SJCRH30 (cell line): ENCODE results near the gene AMZ1. TPM values are rescaled to one million over a fixed set of nuclear protein-coding genes. Genes with fewer than 3 reads are reported as not detected.
"Not testable (repeated sequence)": the region's sequence is repeated elsewhere in the genome, so short reads cannot be mapped to it uniquely, and the experiment has no call there.

ENCODE experiments used
- DNase-seq, 2 experiments: peaks; one replicate each; pipeline ENCODE4 v3.0.0-alpha.2; 2015 to 2020
- H3K27ac ChIP-seq: fragments of 250-450 bp; sonication (Bioruptor Pico); 2 replicates; pipeline ENCODE4 v1.5.1; 2020; ENCODE audit warnings: mild to moderate bottlenecking, moderate library complexity
- H3K27me3 ChIP-seq: fragments of 250-450 bp; sonication (Bioruptor Pico); 2 replicates; pipeline ENCODE4 v1.5.1; 2020; ENCODE audit warnings: mild to moderate bottlenecking, moderate library complexity
- H3K36me3 ChIP-seq: fragments of 250-450 bp; sonication (Bioruptor Pico); 2 replicates; pipeline ENCODE4 v1.5.1; 2020; ENCODE audit warnings: mild to moderate bottlenecking, moderate library complexity
- H3K4me1 ChIP-seq: fragments of 250-450 bp; sonication (Bioruptor Pico); 2 replicates; pipeline ENCODE4 v1.5.1; 2020; ENCODE audit warnings: mild to moderate bottlenecking, moderate library complexity
- H3K4me3 ChIP-seq: fragments of 250-450 bp; sonication (Bioruptor Pico); 2 replicates; pipeline ENCODE4 v1.5.1; 2020; ENCODE audit warnings: mild to moderate bottlenecking, moderate library complexity
- H3K9me3 ChIP-seq: fragments of 250-450 bp; sonication (Bioruptor Pico); replicated peaks from 2 replicates; pipeline ENCODE4 v1.5.1; 2020; ENCODE audit warnings: mild to moderate bottlenecking, moderate library complexity
- total RNA-seq: library from RNA; depleted of rRNA; stranded (reverse); fragments of >200 nt; shearing (Covaris generic); gene quantifications from 2 replicates; pipeline ENCODE4 v1.2.3, GENCODE V29; 2014

Gene AMZ1
- total RNA-seq, 1 experiment from 2014 or later, result 0.02 TPM

GRCh38 chr7:2725178-2726105 is 37.4 kb downstream of the AMZ1 start:
- Histone ChIP-seq H3K4me1 (peaks cover 15% of the 10 kb centered on the region), H3K27me3 (no peaks in the 10 kb centered on the region), H3K36me3 (0 out of 2 replicates have a peak, but pooled peaks cover 3% of the 10 kb centered on the region), H3K27ac (no peak overlapping the region), H3K9me3 (no peaks in the 10 kb centered on the region), H3K4me3 (no peak overlapping the region)
- no peak for DNase-seq

GRCh38 chr7:2726316-2727018 is 38.5 kb downstream of the AMZ1 start:
- no peak for DNase-seq
- peaks cover 7% of the 10 kb centered on the region for H3K36me3 ChIP-seq
- peaks cover 12% of the 10 kb centered on the region for H3K4me1 ChIP-seq
- no peak overlapping the region for H3K4me3 ChIP-seq
- H3K27me3 ChIP-seq, result no peaks in the 10 kb centered on the region
- H3K9me3 ChIP-seq, result no peaks in the 10 kb centered on the region
- no peak overlapping the region for H3K27ac ChIP-seq

DNA sequence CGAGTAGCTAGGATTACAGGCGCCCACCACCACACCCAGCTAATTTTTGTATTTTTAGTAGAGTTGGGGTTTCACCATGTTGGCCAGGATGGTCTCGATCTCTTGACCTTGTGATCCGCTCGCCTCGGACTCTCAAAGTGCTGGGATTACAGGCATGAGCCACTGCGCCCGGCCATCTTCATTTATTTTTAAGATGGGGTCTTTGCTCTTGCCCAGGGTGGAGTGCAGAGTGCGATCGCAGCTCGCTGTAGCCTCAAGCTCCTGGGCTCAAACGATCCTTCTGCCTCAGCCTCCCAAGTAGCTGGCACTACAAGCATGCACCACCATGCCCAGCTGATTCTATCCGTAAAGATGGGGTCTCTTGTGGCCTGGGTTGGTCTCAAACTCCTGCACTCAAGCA is 39.2 kb downstream of the AMZ1 start:
- DNase-seq, H3K9me3 ChIP-seq, H3K4me3 ChIP-seq, H3K27ac ChIP-seq, H3K36me3 ChIP-seq, H3K27me3 ChIP-seq: not testable (repeated sequence)
- peaks cover 12% of the 10 kb centered on the region for H3K4me1 ChIP-seq

GRCh38 chr7:2728316-2729030 is 40.5 kb downstream of the AMZ1 start:
- Histone ChIP-seq H3K36me3 (peaks cover 7% of the 10 kb centered on the region), H3K27me3 (no peaks in the 10 kb centered on the region), H3K4me1 (peaks cover 2% of the 10 kb centered on the region), H3K4me3 (no peak overlapping the region), H3K27ac (no peak overlapping the region), H3K9me3 (no peaks in the 10 kb centered on the region)
- no peak for DNase-seq

DNA sequence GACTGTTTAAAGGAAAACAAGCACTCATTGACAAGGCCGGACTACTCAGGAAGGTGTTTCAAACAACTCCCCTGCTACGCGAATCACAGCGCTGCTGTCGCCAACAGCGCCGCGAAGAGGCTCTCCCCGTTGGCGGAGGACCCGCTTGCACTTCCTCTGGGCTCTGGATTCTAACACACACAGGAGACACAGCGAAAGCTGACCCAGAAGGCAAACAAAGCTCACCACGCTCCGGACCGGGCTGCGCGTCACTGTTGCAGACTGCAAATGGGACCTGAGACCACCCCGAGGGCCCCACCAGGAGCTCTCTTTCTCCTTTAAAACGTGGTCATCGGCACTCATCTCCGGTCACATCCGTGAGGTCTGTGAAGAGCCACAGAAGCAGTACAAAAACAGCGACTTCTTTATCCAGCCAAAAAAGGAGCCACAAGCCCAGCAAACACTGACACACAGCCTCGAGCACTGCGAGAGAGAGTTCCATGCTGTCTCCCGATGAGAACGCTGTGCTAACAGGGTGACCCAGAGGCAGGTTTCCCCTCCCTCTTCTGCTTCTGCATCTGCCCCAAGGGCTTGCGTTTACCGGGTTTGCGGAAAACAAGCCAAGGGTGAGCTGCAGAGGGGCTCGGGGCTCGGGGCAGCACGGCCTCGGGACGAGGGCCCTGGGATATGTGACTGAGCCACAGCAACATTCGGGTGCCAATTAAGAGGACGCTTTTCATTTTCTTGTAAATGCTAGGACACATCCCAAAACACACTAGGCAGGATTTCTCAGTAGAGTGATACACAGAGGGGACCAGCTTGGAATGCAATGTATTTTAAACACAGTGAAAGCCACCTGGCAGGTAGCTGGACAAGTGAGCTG is 41.3 kb downstream of the AMZ1 start:
- no peak for DNase-seq
- Histone ChIP-seq H3K36me3 (peaks cover 7% of the 10 kb centered on the region), H3K27ac (no peak overlapping the region), H3K9me3 (no peaks in the 10 kb centered on the region), H3K4me1 (no peaks in the 10 kb centered on the region), H3K4me3 (no peak overlapping the region), H3K27me3 (no peaks in the 10 kb centered on the region)

DNA sequence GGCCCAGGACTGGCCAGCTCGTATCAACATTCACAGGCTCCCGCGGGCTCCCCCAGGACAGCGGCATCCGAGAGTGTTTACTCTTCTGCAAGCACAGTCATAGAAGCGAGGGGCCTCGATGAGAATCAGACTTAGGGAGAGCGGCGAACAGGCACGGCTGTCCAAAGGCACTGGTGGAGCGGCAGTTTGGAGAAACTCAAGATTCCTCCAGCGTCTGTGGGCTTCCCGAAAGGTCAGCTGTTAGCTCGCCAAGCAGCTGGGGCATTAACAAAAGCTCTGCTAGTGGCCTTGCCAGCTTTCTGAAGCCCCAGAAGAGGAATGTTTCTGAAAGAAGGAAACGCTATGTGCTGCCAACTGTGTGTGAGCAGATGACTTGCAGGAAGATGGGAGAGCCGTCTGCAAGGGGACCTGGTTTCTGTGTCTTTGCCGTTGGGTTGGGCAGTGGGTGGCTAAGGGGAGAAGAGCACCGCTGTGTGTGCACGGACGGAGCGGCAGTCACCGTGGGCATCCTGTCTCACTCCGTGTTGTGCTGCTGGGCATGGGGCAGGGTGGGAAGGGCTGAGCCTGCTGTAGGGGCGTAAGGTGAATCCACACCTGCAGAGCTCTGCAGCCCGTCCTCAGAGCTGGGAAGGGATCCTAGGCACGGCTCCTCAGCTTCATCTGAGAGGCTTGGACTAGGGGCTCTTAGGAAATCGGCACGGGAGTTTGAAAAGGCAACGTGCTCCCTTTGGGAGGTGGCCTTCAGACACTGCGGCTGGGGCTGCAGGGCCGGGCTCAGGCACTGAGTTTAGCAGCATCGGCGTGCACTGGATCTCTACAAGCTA is 42.1 kb downstream of the AMZ1 start:
- Histone ChIP-seq H3K27me3 (no peaks in the 10 kb centered on the region), H3K4me3 (no peak overlapping the region), H3K9me3 (no peaks in the 10 kb centered on the region), H3K27ac (no peak overlapping the region), H3K4me1 (no peaks in the 10 kb centered on the region), H3K36me3 (peaks cover 7% of the 10 kb centered on the region)
- DNase-seq, result no peak

GRCh38 chr7:2730846-2731770 is 43.1 kb downstream of the AMZ1 start:
- Histone ChIP-seq H3K36me3 (peaks cover 7% of the 10 kb centered on the region), H3K4me1 (no peaks in the 10 kb centered on the region), H3K4me3 (no peak overlapping the region), H3K9me3 (no peaks in the 10 kb centered on the region), H3K27ac (no peak overlapping the region), H3K27me3 (no peaks in the 10 kb centered on the region)
- no peak for DNase-seq

DNA sequence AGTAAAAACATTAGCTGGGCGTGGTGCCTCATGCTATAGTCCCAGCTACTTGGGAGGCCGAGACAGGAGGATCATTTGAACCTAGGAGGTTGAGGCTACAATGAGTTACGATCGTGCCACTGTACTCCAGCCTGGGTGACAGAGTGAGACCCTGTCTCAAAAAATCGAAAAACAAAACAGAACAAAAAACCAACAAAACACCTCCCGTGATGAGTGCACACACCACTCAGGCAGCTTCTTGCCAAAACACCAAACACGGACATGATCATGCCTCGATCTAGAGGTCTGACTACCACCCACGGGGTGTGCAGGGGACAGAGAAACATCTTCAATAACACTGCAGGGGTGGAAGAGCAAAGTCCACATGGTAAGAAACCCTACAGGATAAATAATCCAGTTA is 44.4 kb downstream of the AMZ1 start:
- Histone ChIP-seq H3K4me3 (no peak overlapping the region), H3K27me3 (no peaks in the 10 kb centered on the region), H3K27ac (no peak overlapping the region), H3K4me1 (no peaks in the 10 kb centered on the region), H3K36me3 (peaks cover 4% of the 10 kb centered on the region), H3K9me3 (no peaks in the 10 kb centered on the region)
- DNase-seq, result no peak

DNA sequence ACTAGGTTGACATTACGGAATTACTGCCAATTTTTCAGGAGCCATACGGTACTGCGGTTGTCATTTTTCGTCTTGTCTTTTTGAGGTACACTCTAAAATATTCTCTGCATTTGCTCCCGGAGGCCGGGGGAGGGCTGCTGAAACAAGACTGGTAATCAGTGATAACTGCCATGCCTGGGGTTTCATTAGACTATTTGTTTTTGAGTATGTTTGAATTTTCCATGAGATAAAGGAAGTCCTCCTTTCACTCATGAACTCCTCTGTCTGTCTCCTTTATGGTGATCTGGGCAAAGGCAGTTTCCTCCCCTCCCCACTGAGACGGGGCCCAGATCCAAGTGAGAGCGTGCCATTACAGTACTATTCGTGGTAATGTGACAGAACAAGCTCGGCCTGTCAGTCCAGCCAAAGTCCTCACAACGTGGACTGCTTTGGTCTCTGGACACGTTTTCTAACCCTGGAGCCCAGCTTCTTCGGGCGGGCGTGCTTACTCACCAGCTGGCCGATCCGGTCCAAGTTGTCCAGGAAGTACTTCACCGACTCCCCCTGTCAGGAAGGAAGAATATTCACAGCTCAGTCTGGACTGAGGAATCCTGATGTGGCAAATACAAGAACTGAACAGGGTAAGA is 45.1 kb downstream of the AMZ1 start:
- no peaks in the 10 kb centered on the region for H3K9me3 ChIP-seq
- peaks cover 4% of the 10 kb centered on the region for H3K36me3 ChIP-seq
- H3K4me3 ChIP-seq, result no peak overlapping the region
- no peaks in the 10 kb centered on the region for H3K4me1 ChIP-seq
- no peak for DNase-seq
- no peak overlapping the region for H3K27ac ChIP-seq
- no peaks in the 10 kb centered on the region for H3K27me3 ChIP-seq

DNA sequence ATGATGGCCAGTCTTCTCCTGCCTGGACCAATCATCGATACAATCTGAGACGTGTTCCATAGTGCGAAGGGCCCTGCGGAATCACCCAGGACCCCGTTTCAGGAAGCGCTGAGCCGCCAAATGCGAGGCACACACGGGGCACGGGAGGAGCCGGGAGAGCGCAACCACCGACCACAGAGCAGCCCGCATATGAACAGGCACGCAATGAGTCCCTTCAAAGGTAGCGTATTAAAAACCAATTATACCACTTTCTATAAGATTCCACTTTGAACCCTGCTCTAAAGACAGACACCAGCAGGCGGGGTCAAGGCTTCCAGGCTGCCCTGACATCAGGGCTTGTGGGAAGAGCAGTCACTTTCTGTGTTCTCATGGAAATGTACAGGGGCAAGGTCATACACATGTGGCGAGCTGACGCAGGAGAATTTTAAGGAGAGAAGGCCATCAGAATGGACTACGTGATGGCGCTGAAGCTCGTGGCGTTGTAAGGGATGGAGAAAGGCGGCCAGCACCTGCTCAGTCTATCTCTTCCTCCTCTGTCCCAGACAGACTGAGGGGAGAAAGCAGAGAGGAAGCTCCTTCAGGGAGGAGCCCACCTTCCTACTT is 46.2 kb downstream of the AMZ1 start:
- Histone ChIP-seq H3K36me3 (peaks cover 4% of the 10 kb centered on the region), H3K27me3 (no peaks in the 10 kb centered on the region), H3K27ac (no peak overlapping the region), H3K4me1 (no peaks in the 10 kb centered on the region), H3K9me3 (no peaks in the 10 kb centered on the region), H3K4me3 (no peak overlapping the region)
- DNase-seq, result no peak

DNA sequence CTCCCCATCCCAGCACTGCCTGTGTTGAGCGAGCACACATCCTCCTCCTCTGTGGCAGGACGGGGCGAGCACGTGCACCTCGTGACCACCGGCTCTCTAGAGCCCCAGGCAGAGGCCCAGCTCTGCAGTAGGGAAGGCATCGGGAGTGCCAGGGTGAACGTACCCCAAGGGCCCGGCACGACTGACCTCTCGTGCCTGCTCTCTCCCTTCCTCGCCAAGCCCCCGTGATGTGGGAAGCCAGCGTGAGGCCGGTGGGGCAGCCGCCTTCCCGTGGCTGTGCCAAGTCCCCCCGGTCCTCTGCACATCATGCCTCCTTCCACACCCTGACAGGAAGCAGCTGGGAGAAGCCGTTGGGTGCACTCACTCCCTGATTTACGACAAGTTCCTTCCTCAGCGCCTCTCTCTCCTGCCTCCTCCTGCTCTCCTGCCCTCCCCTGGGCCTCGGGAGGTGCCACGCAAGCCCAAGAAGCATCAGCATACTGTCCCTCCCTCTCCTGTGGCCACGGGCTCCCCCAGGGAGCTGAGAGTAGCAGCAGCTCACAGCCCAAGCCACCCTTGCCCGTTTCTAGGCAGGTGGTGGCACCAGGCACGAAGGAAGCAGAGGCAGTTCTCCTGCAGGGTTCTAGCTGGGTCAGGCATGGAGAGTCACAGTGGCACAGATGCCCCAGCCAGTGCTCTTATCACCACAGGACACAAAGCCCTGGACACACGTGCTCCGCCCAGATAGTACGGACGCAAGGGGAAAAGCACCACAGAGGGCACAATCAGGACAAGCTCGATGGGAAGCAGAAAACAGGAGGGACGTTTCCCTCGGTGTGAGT is 47.0 kb downstream of the AMZ1 start:
- peaks cover 4% of the 10 kb centered on the region for H3K36me3 ChIP-seq
- DNase-seq, result no peak
- H3K27me3 ChIP-seq, result no peaks in the 10 kb centered on the region
- H3K27ac ChIP-seq, result no peak overlapping the region
- no peak overlapping the region for H3K4me3 ChIP-seq
- no peaks in the 10 kb centered on the region for H3K9me3 ChIP-seq
- H3K4me1 ChIP-seq, result no peaks in the 10 kb centered on the region
